Kidney epithelial cell (primary cell): Measurements from ENCODE around the gene GGCX. TPM values are rescaled to one million over a fixed set of nuclear protein-coding genes. Genes with fewer than 3 reads are reported as not detected.

ENCODE experiments used
- DNase-seq: peaks from one replicate; pipeline ENCODE4 v3.0.0-alpha.2; 2010; ENCODE audit warnings: low read depth
- H3K27me3 ChIP-seq: 2 replicates; pipeline ENCODE4 v1.6.0; 2011; ENCODE audit warnings: low read length; ENCODE audit not compliant: control insufficient read depth, insufficient read depth
- H3K36me3 ChIP-seq: 2 replicates; pipeline ENCODE4 v1.5.1; 2011; ENCODE audit warnings: low read length; ENCODE audit not compliant: control insufficient read depth, insufficient read depth
- H3K4me3 ChIP-seq: 2 replicates; pipeline ENCODE4 v1.5.1; 2011; ENCODE audit warnings: low read depth, mild to moderate bottlenecking, control low read depth, low read length
- total RNA-seq: library from RNA; depleted of rRNA; stranded (reverse); fragments of >200 nt; gene quantifications from 2 replicates; pipeline ENCODE4 v1.2.3, GENCODE V29; 2015
- TF ChIP-seq, protein P1 (sequence below): IDR thresholded peaks from 2 replicates; pipeline ENCODE4 v1.5.1; 2011; ENCODE audit warnings: mild to moderate bottlenecking, moderate library complexity, low read length, control low read depth, inconsistent platforms; ENCODE audit not compliant: insufficient read depth, poor library complexity, severe bottlenecking

GGCX gene
- total RNA-seq, 1 donor from 2014 or later, result 25.7 TPM

DNA sequence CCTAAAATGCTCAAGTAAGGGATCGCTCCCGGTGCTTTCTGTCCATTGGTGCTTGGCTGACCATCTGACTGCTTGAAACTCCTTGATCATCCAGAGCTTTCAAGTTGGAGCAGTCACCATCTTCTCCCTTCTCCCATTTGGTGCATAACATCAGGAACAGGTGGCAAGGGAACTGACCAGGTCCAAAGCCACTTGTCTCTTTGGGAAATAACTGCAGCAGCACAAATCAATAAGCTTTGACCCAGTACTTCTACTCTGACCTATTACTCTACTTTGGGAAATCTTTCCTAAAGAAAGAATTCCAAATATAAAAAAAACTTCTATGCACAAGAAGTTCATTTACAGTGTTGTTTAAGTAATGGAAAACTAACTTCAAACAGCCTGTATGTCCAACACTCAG is 32.9 kb downstream of the GGCX start:
- TF ChIP-seq, protein P1, sequence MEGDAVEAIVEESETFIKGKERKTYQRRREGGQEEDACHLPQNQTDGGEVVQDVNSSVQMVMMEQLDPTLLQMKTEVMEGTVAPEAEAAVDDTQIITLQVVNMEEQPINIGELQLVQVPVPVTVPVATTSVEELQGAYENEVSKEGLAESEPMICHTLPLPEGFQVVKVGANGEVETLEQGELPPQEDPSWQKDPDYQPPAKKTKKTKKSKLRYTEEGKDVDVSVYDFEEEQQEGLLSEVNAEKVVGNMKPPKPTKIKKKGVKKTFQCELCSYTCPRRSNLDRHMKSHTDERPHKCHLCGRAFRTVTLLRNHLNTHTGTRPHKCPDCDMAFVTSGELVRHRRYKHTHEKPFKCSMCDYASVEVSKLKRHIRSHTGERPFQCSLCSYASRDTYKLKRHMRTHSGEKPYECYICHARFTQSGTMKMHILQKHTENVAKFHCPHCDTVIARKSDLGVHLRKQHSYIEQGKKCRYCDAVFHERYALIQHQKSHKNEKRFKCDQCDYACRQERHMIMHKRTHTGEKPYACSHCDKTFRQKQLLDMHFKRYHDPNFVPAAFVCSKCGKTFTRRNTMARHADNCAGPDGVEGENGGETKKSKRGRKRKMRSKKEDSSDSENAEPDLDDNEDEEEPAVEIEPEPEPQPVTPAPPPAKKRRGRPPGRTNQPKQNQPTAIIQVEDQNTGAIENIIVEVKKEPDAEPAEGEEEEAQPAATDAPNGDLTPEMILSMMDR, result no peak
- Histone ChIP-seq H3K36me3 (no peaks in the 10 kb centered on the region), H3K4me3 (no peak overlapping the region), H3K27me3 (no peaks in the 10 kb centered on the region)
- DNase-seq, result no peak

DNA sequence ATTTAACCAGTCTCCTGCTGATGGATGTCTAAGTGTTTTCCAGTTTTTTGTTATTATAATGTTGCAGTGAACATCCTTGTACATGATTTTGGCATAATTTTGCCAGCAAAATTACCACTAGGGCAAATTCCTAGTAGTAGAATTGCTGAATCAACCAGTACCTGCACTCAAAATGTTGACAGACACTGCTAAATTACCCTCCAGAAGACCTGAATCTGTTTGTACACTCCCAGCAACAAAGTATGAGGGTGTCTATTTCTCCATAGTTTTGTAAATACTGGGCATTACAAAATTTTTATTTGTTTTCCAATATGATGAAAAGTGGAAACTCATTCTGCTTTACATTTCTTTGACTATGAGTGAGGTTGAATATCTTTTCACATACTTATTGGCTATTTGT is 33.5 kb downstream of the GGCX start:
- DNase-seq, result no peak
- Histone ChIP-seq H3K36me3 (no peaks in the 10 kb centered on the region), H3K4me3 (no peak overlapping the region), H3K27me3 (no peaks in the 10 kb centered on the region)
- TF ChIP-seq, protein P1, result no peak

DNA sequence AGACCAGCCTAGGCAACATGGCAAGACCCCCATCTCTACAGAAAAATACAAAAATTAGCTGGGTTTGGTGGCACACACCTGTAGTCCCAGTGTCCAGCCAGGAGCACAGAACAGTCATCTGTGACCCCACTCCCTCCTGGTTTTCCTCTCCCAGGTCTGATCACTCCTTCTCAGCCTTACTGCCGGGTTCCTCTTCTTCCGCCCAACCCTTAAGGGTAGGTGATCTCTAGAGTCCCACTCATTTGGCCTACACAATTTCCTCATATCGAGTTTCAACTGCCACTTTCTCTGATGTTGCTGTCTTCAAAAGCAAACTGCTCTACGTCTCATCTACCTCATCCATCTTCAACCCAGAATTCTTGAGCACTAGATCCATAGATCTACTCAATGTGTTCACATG is 35.7 kb downstream of the GGCX start:
- TF ChIP-seq, protein P1, result no peak
- Histone ChIP-seq H3K27me3 (no peaks in the 10 kb centered on the region), H3K4me3 (no peak overlapping the region), H3K36me3 (no peaks in the 10 kb centered on the region)
- no peak for DNase-seq

DNA sequence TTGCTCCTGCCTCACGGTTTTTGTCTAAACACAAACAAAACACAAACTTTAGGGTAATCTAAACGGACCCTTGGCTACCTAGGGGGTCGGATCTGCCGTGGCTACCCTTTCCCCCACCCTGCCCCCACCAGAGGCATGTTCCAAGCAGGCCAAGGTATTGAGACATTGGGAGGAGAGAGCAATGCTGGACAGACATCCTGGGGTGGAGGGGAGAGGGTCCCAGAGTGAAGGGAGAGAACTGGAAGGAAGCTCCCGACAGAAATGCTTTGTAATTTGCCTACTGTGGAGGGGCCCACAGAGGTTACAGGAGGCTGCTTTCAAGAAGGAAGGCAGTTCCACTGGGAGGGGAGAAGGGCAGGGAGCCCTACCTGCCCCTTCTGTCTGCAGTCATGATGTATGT is 36.3 kb downstream of the GGCX start:
- H3K4me3 ChIP-seq, result no peak overlapping the region
- DNase-seq, result no peak
- no peaks in the 10 kb centered on the region for H3K36me3 ChIP-seq
- TF ChIP-seq, protein P1, result no peak
- no peaks in the 10 kb centered on the region for H3K27me3 ChIP-seq

DNA sequence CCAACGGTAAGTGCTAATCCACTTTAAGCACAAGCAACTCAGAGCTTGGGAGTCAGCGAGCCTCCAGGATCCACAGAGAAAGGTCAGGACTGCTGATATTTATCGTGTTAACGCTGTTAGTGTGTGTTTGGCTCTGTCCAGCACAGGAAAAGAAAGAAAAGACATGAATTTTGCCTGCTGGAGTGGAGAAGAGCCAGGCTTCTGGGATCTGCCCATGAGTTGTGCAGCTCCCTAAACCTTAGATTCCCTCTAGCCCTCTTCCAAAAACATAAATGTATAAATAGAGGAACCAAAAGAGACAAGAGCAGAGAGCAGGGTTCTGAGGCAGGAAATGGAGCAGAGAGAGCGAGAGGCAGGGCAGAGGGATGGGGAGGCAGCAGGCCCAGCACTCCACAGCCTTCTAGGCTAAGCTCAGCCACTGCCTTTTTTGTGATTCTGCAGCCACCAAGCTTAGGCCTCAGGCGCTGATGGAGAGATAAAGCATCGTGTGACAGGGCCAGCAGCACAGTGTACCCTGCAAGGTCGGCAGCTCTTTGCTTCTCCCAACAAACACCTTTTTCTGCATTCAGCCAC is 36.9 kb downstream of the GGCX start:
- no peaks in the 10 kb centered on the region for H3K27me3 ChIP-seq
- H3K36me3 ChIP-seq, result no peaks in the 10 kb centered on the region
- TF ChIP-seq, protein P1, result no peak
- H3K4me3 ChIP-seq, result no peak overlapping the region
- no peak for DNase-seq

DNA sequence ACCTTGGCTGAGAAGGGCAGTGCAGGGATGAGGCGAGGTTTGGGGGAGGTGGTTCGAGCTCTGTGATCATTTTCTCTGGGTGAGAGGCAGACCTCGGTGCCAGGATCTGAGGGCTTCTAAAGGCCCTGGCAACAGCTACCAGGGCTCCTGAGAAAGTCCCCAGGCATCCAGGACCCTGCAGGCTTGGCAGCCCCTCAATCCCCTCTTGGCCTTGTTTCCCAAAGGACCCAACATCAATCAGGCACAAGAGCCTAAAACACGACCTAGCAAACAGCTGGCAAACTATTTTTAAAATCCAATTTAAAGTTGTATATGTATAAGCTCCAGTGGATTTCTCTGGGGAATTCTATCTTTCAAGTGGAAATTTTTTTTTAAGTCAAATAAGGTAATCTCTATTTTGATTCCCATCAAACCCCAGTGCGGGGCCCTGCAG is 37.4 kb downstream of the GGCX start:
- DNase-seq, result no peak
- no peak overlapping the region for H3K4me3 ChIP-seq
- H3K36me3 ChIP-seq, result no peaks in the 10 kb centered on the region
- no peaks in the 10 kb centered on the region for H3K27me3 ChIP-seq
- TF ChIP-seq, protein P1, result no peak
